HG03280 (cell line): ENCODE data around the gene POU6F1.

Experiments used
- ATAC-seq: cut with Tn5 transposase; IDR thresholded peaks from one replicate; pipeline ENCODE4 v1.9.1; 2021; ENCODE audit warnings: mild to moderate bottlenecking, moderate library complexity; ENCODE audit not compliant: unreplicated experiment

Gene POU6F1

DNA sequence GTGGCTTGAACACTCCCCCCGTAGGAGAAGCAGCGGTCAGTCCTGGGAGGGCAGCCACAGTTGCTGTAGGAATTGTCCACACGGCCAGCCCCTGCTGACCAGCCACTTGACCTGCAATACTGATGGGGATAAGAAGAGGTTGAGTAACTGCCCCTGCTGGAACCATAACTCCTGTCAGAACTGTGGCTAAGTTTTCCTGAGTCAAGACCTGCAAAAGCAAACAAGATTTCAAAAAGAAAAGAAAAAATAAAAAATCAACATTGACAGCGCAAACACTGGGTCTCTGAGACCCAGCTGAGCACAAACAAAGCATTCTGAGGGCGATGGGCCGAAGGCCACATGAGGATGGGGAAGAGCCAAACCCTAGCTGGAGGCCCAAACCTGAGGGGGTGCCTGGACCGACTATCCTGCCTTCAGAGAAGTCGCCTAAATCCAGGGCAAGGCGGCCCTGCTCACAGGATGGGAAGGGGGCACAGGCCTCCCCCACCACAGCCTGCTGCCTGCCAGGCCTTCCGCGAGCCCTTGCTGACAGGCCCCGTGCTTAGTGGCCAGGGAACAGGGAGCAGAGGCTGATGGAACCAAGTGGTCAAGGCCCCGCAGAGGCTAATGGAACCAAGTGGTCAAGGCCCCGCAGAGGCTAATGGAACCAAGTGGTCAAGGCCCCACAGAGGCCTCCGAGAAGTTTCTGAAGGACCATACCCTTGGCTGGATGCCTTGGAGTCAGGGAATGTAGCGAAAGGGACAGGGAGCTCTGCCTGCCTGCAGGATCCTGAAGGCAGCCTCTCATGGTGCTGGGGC lies 19.1 kb downstream of the POU6F1 start:
- ATAC-seq = no peak

DNA sequence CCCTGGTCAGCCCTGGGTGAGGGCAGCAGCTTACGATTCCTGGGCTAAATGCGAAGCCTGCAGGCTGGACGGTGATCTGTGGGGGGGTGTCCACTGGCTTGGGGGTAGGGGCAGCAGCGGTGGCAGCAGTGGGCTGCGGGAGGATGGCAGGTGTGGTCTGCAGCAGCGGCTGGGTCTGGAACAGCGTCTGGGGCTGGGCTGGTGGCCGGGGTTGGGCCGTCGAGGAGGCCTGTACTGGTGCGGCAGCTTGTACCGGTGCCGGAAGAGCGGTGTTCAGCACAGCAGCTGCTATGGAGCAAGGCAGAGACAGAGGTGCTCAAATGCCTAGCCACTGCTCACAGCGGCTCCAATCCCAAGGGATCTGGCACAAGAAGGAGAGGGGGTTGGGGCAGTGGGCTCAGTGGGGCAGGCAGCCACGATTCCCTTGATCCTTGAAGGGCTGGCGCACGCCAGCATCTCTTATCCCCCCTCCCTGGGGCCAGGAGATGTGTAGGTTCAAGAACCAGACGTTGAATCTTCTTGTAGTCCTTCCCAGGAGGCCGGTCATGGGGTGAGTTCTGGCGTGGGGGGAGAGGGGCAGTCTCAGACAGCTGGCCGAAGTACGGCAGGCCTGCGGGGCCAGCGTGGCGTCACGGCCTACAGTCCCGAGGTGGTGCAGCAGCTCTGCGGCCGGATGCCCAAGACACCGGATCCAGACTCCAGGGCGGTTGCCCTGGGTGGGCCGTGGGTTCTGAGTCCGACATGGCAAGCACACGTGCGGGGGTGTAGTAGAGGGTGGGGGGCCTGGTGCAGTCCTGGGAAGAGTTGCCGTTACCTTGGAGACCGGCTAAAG lies 19.9 kb downstream of the POU6F1 start:
- ATAC-seq = no peak

DNA sequence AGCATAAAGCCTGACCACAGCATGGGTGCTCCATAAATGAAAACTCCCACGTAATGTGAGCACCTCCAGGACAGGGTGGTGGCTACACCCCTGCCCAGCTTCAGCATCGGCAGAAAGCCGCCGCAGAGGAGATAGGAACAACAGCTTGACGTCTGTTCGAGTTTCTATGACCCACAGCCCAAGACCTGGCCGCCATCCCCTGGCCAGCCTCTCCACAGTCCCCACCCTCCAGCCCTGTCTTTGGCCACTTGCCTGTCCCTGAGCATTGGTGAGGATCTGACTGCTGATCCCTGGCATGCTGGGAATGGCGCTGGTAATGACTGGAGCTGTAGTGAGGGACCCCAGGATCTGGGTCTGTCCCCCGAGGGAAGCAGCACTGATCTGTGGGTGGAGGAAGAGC lies 21.3 kb downstream of the POU6F1 start:
- ATAC-seq = no peak

DNA sequence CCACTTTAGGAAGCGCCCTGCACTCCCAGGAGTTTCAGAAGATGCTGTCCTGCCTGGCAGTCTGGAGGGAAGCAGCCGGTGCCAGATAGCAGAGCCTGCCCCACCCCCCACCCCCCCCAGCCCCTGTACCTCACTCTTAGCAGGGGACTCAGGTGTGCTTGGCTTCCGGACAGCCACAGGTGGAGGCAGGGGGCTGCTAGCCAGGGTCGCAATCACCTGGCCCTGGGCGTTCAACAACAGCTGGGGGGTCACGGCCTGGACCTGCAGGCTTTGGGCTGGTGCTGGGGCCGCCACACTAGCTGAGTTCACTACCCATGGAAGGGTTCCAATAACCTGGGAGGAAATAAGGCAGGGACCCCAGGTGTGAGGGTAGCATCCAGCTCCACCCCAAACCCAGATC lies 22.0 kb downstream of the POU6F1 start:
- ATAC-seq = no peak

DNA sequence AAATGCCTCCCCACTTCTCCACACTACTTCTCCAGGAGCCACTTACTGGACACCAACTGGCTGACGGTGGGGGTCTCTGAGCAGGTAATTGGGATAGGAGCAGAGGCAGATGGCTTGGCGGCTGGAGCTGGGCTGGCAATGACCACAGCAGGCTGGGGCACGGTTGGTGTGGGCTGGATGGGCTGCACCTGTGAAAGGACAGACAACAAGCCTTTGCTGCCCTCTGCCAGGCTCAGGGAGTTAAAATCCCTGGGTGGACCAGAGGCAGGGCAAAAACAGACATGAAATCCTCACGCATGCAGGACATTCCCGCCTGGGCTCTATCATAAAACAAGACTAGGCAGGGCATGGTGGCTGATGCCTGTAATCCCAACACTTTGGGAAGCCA lies 25.6 kb downstream of the POU6F1 start:
- ATAC-seq = no peak

DNA sequence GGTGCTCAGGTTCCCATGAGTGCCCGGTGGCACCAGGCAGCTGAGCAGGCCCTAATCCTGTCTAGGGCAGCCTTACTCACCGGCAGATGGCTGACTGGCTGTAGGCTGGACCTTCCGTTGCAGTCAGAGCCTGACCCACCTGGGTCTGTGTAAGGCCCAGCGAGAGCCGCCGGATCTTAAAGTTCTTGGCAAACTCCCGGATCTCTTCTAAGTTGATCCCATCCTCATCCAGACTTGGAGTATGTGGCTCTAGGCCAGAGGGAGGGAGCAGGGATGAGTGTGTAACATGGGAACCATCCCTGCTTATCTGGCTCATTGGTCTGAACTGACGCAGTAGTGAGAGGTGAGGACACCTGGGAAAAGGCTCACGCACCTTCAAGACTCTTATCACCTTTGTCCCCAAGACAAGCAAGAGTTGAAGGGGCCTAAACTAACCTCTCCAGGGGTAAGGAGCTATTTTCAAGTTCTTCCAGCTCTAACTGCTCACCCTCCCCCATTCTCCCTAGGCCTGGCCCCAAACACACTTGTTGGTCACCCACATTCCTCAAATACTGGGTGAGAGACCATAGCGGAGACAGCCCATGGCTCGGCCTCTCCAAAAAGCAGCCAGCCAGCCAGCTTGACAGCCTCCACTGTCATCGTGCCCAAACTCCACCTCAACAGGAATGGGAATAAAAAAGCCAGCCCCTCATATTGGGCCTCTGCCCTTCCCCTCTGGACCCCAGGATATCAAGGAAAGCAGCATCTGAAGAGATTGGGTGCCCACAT lies 26.2 kb downstream of the POU6F1 start:
- no peak for ATAC-seq

DNA sequence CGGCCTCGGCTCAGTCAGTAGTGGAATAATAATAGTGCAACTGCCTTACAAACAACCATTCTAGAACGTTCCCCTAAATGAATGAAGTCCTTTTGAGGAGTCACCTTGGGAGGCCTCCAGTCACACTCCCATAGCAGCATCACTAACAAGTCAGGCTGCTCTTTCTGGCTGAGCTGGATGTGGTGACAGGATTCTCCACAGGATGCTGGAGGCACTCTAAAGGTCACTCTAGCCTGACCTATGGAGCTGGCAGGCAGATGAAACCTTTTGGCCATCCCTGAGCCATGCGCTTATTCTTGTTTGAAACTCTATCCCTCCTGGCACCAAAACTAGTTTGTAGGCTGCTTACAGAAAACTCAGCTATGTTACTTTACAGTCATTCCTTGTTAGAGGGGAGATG lies 27.0 kb downstream of the POU6F1 start:
- no peak for ATAC-seq

DNA sequence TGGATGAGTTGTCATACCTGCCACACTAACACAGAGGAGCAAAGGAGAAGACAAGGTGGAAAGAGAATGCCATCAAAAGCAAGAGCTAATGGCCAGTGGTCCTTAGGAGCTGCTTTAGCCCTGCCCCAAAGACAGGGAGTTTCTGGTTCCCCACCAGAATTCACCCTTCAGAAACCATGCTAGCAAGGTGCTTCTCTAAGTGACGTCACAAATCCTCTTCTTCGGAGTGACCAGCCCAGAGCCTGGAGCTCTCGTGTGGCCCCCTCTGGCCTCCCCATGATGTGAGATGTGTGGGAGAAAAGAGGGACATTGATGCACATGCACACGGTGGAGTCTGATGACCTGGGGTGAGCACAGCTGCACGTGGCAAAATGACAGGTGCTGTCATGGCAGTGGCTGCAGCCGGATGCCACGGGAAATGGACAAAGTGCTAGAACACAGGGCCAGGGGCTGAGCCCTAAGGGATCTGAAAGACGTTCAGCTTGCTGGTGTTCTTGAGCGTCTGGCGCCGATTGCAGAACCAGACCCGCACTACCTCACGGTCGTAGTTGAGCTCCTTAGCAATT lies 28.0 kb downstream of the POU6F1 start:
- ATAC-seq = no peak

DNA sequence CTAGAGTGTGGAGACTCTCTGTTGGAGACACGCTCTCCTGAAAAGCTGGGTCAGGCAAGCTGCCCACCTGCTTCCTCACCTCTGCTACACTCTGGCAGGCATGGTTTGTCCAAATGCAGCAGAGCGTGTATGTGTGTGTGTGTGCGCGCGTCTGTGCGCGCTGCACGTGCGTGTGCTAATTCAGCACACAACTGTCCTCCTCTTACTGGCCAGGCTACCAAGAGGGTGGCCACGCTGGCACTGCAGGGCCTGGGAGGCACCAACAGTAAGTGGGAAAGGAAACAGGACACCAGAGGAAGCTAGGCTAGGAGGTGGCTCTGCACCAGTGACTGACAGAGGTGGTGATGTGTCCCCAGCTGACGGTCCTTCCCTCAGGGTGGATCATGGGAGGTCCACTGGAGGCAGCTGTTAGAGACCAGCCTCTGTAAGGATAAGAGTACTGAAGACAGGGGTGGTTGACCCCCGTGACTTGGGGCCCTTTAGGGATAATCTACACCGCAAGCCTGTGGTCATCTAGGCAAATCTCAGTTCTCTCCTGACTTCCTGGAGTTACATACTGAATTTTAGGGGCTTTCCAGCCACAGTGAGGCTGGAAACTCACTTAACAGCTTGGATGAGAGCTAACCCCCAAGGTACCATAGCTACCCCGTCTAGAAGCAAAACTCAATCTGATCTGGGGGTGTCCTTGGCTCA lies 29.4 kb downstream of the POU6F1 start:
- ATAC-seq = no peak

DNA sequence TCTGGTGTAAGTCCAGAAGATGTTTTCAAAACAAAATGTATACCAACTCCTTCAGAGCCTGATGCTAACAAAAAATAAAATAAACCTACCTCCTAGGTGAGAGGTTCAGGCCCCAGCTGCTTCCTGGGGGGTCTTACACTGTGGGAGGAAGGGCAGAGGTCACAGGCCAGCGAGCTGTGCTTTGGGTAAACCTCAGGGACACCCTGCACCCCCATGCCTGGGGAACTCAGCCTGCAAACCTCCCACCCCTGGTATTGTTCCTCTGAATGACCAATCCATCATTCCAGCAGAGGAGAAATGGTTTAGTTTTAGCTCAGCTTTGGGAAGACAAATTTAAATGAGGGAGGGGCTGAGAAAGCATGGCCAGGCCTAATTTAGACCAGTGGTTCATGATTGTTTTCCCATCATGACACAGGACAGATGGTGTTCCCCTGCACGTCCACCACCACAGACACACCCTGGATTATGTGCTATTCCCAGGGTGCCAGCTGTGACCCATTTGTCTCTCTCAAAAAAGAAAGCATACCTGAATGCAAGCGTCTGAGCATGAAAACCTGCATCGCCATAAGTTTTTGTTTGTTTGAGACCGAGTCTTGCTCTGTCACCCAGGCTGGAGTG lies 30.4 kb downstream of the POU6F1 start:
- no peak for ATAC-seq

DNA sequence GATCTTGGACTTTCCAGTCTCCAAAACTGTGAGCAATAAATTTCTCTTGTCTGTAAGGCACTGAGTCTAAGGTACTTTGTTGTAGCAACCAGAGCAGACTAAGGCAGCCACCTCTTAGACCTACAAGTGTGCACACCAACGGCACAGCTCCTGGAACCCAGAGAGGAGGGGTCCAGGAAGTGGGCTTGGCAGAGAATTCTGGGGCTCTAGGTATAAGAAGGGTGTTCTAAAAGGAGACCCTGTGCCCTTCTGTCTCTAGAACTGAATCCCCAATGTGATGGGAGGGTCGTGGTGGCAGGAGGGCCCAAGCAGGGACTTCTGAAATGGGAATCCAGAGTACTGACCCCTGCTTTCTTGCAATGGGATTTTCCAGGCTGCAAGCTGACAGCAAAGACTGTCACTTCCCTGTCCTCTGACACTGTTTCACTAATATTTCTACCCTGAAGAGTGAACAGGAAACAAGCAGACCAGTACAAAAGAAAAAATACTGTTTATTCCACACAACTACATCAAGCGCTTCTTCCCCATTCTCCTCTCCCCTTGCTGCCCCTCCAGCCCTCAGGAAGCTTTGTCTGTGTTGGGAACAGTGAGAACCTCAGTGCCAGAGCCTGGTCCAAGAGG lies 31.3 kb downstream of the POU6F1 start:
- ATAC-seq = no peak

DNA sequence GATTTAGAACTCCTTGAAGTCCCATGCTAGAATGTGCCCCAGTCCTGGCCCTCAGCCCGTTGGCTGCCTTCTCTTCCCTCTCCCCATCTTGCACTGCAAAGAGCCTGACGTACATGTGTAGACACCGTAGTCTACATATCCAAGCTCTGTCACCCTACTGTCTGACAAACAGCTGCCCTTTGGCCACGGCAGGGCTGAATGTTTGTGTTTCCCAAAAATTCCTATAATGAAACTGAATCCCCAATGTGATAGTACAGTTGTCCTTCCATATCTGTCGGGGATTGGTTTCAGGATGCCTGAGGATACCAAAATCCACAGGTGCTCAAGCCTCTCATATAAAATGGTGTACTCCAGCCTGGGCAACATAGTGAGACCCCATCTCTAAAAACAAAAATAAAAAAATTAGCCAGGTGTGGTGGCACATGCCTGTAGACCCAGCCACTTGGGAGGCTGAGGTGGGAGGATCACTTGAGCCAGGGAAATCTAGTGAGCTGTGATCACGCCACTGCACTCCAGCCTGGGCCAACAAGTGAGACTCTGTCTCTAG lies 32.6 kb downstream of the POU6F1 start:
- no peak for ATAC-seq

DNA sequence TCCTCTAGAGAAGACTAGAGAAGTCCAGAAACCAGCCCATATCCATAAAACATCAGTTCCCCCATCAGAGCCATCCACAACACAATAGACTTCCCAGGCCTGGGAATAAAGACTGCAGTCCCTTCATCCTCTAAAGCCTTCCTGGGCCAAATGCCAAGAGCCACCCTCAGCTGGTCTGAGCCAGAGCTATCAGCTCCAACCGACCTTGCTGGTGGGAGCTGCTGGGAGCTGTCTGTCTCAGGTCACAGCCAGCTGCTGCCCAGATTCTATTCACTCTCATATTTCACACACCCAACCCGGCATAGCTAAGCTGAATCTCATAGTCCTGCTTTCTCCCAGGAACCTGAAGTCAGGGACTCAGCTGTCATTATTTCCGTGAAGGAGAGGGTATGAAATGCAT lies 34.0 kb downstream of the POU6F1 start:
- no peak for ATAC-seq

DNA sequence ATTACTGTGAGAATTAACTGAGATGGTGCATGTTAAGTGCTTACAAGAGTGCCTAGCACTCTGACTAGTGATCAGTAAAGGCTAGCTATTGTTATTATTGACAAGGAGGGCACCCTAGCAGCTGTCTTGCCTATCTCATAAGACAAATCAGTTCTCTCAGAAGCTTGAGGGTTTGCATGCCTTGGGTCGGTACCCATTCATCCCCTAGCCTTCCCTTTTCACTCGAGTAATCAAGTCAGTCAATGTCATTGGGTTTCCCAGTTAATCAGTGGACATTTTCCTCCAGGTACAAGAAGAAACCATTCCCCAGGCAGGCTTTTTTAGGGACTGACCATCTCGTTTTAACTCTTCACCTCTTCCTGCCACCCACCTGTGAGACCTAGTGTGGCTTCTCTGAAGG lies 34.5 kb downstream of the POU6F1 start:
- no peak for ATAC-seq

DNA sequence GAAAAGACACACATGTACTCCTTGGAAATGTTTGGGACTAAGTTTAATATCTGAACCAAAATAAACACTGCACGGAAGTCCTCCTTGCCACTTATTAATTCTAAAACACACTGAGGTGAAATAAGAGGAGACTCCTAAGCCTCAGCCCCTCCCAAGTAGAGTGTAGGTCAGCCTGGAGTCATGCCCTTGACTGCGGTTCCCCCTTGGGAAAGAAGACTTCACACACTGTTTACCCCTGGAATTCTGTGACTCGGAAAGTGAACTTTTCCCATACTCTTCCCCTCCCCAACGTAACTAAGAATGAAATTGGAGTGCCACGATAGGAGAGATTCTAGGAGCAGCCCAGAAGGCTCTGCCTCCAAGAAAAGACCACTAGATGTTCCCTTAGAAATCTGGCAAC lies 36.3 kb downstream of the POU6F1 start:
- ATAC-seq = no peak

DNA sequence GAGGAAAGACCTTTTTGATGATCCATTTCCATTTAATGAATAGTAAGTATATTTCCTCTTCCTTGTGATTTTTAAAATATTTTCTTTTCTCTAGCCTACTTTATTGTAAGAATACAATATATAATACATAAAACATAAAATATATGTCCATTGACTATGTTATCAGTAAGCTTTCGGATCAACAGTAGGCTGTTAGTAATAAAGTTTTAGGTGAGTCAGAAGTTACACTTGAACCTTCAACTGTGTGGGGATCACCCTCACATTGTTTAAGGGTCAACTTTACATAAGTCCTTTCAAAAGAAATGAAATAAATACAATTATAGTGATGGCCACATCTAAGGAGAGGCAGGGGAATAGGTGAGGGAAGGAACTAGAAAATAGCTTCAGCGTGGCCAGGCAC lies 40.0 kb downstream of the POU6F1 start:
- ATAC-seq = no peak

DNA sequence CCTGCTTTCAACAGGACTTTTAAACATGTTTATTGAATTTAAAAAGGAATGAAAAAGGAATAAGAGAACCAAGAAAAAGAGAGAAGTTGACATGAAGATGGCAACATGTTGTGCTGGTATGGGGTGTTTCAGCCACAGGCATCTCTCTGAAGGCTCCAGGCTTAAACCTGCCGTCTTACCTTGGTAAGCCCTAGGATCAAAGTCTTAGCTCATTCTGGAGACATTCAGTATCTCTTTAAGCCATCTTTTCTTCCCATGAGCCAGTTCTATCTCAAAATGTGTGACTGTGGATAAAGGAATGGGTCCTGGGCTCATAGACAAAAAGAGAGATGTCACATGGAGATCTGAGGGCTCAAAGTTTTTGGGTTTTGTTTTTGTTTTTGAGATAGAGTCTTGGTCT lies 43.4 kb downstream of the POU6F1 start:
- no peak for ATAC-seq

DNA sequence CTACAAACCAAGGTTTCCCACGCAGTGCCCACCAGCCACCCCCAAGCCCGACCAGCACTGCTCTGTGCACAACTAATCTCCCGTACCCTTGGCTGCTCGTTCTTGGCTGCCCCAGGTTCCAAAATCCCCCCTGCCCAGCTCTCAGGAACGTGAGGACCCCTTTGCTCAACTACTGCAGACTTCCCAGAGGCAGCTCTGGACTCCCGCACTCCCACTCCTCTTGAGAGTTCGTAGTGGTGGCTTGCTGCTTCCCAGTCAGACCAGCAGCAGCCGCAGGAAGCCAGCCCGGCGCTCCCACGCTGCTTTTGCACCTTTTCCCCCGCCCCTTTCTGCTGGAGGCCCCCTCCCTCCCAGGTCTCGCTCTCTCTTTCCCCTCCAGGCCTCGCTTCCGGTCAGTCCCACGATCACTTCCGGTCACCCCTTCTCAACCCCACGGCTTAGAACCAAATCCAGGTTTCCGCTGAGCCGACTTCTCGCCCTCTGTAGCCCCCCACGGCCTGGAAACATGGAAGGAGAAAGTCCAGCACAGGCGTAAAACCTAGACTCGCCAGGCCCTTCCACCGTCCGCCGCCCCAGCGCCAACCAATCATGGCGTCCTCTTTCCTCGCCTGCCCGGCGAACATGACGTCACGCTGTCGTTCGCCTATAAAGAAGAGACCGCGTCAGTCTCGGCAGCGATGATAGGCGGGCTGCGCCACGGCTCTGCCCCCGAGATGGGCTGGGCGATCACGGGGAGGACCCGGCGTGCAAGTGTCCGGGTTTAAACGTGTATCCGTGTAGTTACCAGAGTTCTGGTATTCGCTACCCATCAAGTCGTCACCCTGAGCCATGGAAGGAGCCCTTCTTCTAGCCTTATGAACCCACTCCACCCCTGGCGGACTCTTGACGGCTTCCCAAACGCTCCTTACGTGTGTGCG lies 45.1 kb downstream of the POU6F1 start, which contains the start of gene TFCP2:
Gene TFCP2, minus strand, starts transcription at position 621 of the 917 bp plus-strand sequence. CDS start 713 bp downstream, outside the sequence.
- ATAC-seq = peak; percentile 94
